ENCODE measurements around the gene CIC.

GRCh38 chr19:42230571-42230970 is 38.5 kb upstream of the CIC start:
- TF ChIP-seq POLR2AphosphoS5 (IDR thresholded peaks at IDR 0.05; ENCODE audit: low read depth, low read length) (no peak), SIN3A (IDR thresholded peaks at IDR 0.05; ENCODE audit: borderline replicate concordance, insufficient read depth, low read length) (no peak), TAF1 (IDR thresholded peaks at IDR 0.05; ENCODE audit: borderline replicate concordance, insufficient read depth, low read length) (no peak), REST (IDR thresholded peaks at IDR 0.05; ENCODE audit: insufficient read depth in 1 of 2, low read depth in 2 of 2, low read length in 2 of 2) (no peak)
